ENCODE results near the gene AP4S1.
"Not testable (repeated sequence)": the region's sequence is repeated elsewhere in the genome, so short reads cannot be mapped to it uniquely, and the experiment has no call there.

The AP4S1 gene

GRCh38 chr14:31090883-31091764, 65.7 kb downstream of the AP4S1 start:
- DNase-seq, result no peak

GRCh38 chr14:31092160-31092708, 66.8 kb downstream of the AP4S1 start:
- DNase-seq, result no peak

- not testable (repeated sequence) for DNase-seq
Measured at GRCh38 chr14:31093884-31094839, 68.7 kb downstream of the AP4S1 start.

GRCh38 chr14:31095817-31096216, 70.4 kb downstream of the AP4S1 start:
- not testable (repeated sequence) for DNase-seq

GRCh38 chr14:31096255-31096654, 70.8 kb downstream of the AP4S1 start:
- DNase-seq, result no peak

- DNase-seq, result no peak
Measured at GRCh38 chr14:31097081-31097480, 71.6 kb downstream of the AP4S1 start.

- DNase-seq, result no peak
Measured at GRCh38 chr14:31106768-31107167, 81.3 kb downstream of the AP4S1 start.

- no peak for DNase-seq
Measured at GRCh38 chr14:31109257-31109656, 83.8 kb downstream of the AP4S1 start.

GRCh38 chr14:31110872-31111271, 85.4 kb downstream of the AP4S1 start:
- no peak for DNase-seq

- DNase-seq, result no peak
Measured at GRCh38 chr14:31113794-31114193, 88.3 kb downstream of the AP4S1 start.

- DNase-seq, result no peak
Measured at GRCh38 chr14:31118892-31119291, 93.4 kb downstream of the AP4S1 start.

GRCh38 chr14:31122098-31122611, 96.7 kb downstream of the AP4S1 start:
- DNase-seq, result no peak

- DNase-seq, result no peak
Measured at GRCh38 chr14:31122921-31123320, 97.5 kb downstream of the AP4S1 start.

- DNase-seq, result no peak
Measured at GRCh38 chr14:31124197-31124596, 98.7 kb downstream of the AP4S1 start.

GRCh38 chr14:31125231-31125630, 99.8 kb downstream of the AP4S1 start:
- no peak for DNase-seq

- DNase-seq, result no peak
Measured at GRCh38 chr14:31126680-31127079, 101.2 kb downstream of the AP4S1 start.

GRCh38 chr14:31127690-31128089, 102.2 kb downstream of the AP4S1 start:
- no peak for DNase-seq

GRCh38 chr14:31128601-31129526, 103.4 kb downstream of the AP4S1 start:
- DNase-seq, result no peak

- DNase-seq, result no peak
Measured at GRCh38 chr14:31133133-31133532, 107.7 kb downstream of the AP4S1 start.

- no peak for DNase-seq
Measured at GRCh38 chr14:31137214-31137889, 111.9 kb downstream of the AP4S1 start.

GRCh38 chr14:31138301-31138700, 112.9 kb downstream of the AP4S1 start:
- no peak for DNase-seq

Data from right hindlimb (tissue), 1 donor.